Fibroblast of lung (primary cell): ENCODE measurements around the gene ACBD4. TPM values are rescaled to one million over a fixed set of nuclear protein-coding genes. Genes with fewer than 3 reads are reported as not detected.

Experiments
- DNase-seq, 2 donors: peaks; one replicate each; pipeline versions ENCODE4 v3.0.0 to v3.0.0-alpha.2; 2010; ENCODE audit warnings: low read depth in 2 of 2
- H2AFZ ChIP-seq: 2 replicates; pipeline ENCODE4 v1.5.1; 2012; ENCODE audit warnings: low read length, control low read depth, inconsistent platforms
- H3K27ac ChIP-seq: 2 replicates; pipeline ENCODE4 v1.5.1; 2011; ENCODE audit warnings: low read length, control low read depth; ENCODE audit not compliant: insufficient read depth
- H3K27me3 ChIP-seq: 2 replicates; pipeline ENCODE4 v1.5.1; 2011; ENCODE audit warnings: mild to moderate bottlenecking, low read length; ENCODE audit not compliant: control insufficient read depth, insufficient read depth
- H3K36me3 ChIP-seq: 2 replicates; pipeline ENCODE4 v1.5.1; 2011; ENCODE audit warnings: low read length; ENCODE audit not compliant: control insufficient read depth, insufficient read depth
- H3K4me1 ChIP-seq: 2 replicates; pipeline ENCODE4 v1.5.1; 2011; ENCODE audit warnings: low read length; ENCODE audit not compliant: control insufficient read depth, insufficient read depth; ENCODE audit errors: extremely low read depth
- H3K4me2 ChIP-seq: 2 replicates; pipeline ENCODE4 v1.5.1; 2011; ENCODE audit warnings: low read length, control low read depth; ENCODE audit not compliant: insufficient read depth; ENCODE audit errors: extremely low read depth
- H3K4me3 ChIP-seq, 4 experiments: fragments of 200-600 bp in 1 of 4; sonication (generic) in 1 of 4; replicated peaks in 1 of 4; 2 replicates each; pipeline ENCODE4 v1.5.1; 2011 to 2016; ENCODE audit warnings: low read length in 4 of 4, low read depth in 3 of 4, mild to moderate bottlenecking in 3 of 4, control low read depth in 2 of 4, inconsistent platforms in 1 of 4, mixed read lengths in 1 of 4; ENCODE audit not compliant: insufficient read depth in 1 of 4; ENCODE audit errors: control extremely low read depth in 1 of 4
- H3K79me2 ChIP-seq: 2 replicates; pipeline ENCODE4 v1.5.1; 2012; ENCODE audit warnings: mild to moderate bottlenecking, low read length, inconsistent platforms; ENCODE audit not compliant: control insufficient read depth, insufficient read depth
- H3K9ac ChIP-seq: 2 replicates; pipeline ENCODE4 v1.5.1; 2011; ENCODE audit warnings: mild to moderate bottlenecking, low read length, control low read depth; ENCODE audit not compliant: insufficient read depth
- H3K9me3 ChIP-seq: 2 replicates; pipeline ENCODE4 v1.5.1; 2012; ENCODE audit warnings: low read depth, low read length; ENCODE audit not compliant: control insufficient read depth, insufficient read depth
- H4K20me1 ChIP-seq: 2 replicates; pipeline ENCODE4 v1.5.1; 2011; ENCODE audit warnings: low read length; ENCODE audit not compliant: control insufficient read depth, insufficient read depth; ENCODE audit errors: extremely low read depth
- CTCF ChIP-seq, 2 donors: IDR thresholded peaks in 1 of 2; conservative IDR thresholded peaks in 1 of 2; 1 replicate in 1 of 2; 2 replicates in 1 of 2; pipeline ENCODE4 v1.5.1; 2011 to 2012; ENCODE audit warnings: low read length in 2 of 2, control low read depth in 1 of 2, inconsistent platforms in 1 of 2, low read depth in 1 of 2, mild to moderate bottlenecking in 1 of 2
- EZH2 ChIP-seq: IDR thresholded peaks from 2 replicates; pipeline ENCODE4 v1.5.1; 2012; ENCODE audit warnings: low read length, control low read depth, mild to moderate bottlenecking; ENCODE audit errors: missing control alignments
- polyA plus RNA-seq, 2 donors: library from polyadenylated mRNA; depleted of rRNA in 1 of 2; stranded (reverse) in 1 of 2; unstranded in 1 of 2; fragments of >200 nt; gene quantifications; 2 replicates each; pipeline ENCODE4 v1.2.1, GENCODE V29; 2011 to 2012; ENCODE audit warnings: missing spikeins in 1 of 2
- total RNA-seq: library from RNA; depleted of rRNA; stranded (reverse); fragments of >200 nt; gene quantifications from 2 replicates; pipeline ENCODE4 v1.2.1, GENCODE V29; 2014

The ACBD4 gene
- total and polyA plus RNA-seq, 2 donors (not counting 1 experiment from before 2014, with no cell fraction given), result 3.4 to 18.0 TPM

DNA sequence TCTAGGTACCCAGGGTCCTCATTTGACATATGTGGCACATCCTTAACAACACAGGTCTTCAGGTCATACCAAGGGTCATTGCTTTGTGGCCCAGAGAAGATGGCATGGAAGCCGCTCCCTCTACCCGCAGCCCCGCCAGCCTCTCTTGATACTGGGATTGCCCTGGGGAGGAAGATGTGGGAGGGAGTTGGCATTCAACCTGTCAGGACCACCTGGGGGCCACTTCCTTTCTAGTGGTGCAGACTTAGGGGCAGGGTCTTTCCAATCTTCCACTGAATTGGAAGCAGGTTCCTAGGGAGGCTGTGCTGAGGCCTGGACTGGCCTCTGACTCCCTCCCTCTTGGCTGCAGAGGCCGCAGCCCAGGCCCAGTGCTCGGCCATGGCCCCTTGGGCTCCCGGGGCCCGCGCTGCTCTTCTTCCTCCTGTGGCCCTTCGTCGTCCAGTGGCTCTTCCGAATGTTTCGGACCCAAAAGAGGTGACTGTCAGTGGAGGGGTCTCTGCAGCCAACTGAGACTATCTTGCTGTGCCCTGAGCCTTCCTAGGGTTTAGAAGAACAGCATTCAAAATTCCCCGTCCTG lies 7.7 kb downstream of the ACBD4 start:
- Histone ChIP-seq H3K27ac (peak overlapping the region; percentile 80), H3K79me2 (no peaks in the 10 kb centered on the region), H3K4me2 (no peak overlapping the region), H3K9ac (no peak overlapping the region), H4K20me1 (no peaks in the 10 kb centered on the region), H3K4me3 (peak overlapping the region in 1 of 4 experiments; percentile 52), H3K4me1 (peaks cover 11% of the 10 kb centered on the region), H3K36me3 (no peaks in the 10 kb centered on the region), H3K9me3 (no peaks in the 10 kb centered on the region), H3K27me3 (no peaks in the 10 kb centered on the region), H2AFZ (peak overlapping the region; percentile 1)
- DNase-seq, result no peak
- no peak for TF ChIP-seq CTCF (conservative IDR thresholded peaks at IDR 0.05 in 1 of 2, IDR thresholded peaks at IDR 0.05 in 1 of 2; ENCODE audit: low read depth in 1 of 2, low read length in 2 of 2)

DNA sequence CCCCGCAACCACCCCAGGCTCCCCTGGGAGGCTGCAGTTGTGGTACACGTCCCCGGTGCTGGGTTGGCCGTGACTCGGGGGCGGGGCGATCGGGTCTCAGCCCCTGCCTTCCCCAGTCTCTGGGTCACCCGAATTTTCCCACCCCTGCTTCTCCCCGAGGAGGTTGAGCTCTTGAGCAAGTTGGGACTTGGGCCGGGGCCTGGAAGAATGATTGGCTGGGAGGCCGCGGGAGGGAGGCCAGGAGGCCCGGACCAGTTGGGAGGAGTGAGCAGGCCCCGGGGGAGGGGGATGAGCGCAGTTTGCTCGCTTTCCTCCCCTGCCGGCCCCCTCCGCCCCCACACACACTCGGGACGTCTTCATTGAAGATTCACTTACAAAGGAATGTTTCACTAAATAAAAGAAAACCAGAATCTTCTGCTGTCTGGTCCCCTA lies 8.3 kb downstream of the ACBD4 start:
- Histone ChIP-seq H3K4me2 (peak overlapping the region; percentile 88), H3K4me3 (peak overlapping the region; percentile 15 to 52 (median 36)), H2AFZ (peak overlapping the region; percentile 1), H3K9ac (peak overlapping the region; percentile 58), H3K9me3 (no peaks in the 10 kb centered on the region), H3K27ac (peak overlapping the region; percentile 80), H3K79me2 (peaks cover 3% of the 10 kb centered on the region), H3K4me1 (peaks cover 11% of the 10 kb centered on the region), H3K36me3 (no peaks in the 10 kb centered on the region), H4K20me1 (no peaks in the 10 kb centered on the region), H3K27me3 (no peaks in the 10 kb centered on the region)
- DNase-seq, result peak; percentile 72 to 94
- TF ChIP-seq CTCF (conservative IDR thresholded peaks at IDR 0.05 in 1 of 2, IDR thresholded peaks at IDR 0.05 in 1 of 2; ENCODE audit: low read depth in 1 of 2, low read length in 2 of 2) (no peak), EZH2 (no peak)

DNA sequence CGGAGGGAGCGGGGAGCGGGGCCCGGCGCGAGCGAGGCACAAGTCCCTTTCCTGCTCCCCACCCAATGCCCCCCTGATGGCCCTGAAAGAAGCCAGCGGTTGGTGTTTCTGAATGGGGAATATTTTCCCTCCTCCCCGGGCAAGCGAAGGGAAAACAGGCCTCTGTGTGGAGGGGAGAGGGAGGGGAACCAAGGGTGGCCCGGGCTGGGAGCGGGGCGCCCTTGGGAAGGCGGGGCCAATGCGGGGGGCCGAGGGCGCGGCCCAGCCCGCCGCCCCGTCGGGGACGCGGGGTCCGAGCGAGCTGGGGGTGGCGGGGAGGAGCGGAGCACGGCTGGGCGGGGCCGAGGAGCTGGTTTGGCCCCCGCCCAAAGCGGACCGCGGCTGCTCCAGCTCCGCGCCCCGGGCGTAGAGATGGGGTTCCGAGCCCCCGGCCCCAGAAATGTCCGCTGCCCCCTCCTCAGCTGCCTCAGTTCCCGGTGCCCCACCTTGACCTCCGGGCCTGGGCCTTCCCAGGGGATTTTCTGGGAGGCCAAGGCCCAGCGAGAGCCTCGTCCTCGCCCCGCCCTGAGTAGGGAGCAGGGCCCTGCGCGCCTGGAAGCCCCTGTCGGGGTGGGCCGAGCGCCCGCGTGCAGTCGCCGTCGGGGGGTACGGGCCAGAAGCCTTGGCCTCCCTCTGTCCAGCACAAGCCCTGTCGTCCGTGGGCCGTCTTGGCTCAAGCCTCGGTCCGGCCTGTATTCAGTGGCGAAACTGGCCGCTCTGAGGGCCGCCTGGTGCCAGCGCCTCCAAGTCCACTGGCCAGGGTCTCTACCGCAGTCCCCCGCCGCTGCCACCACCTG lies 8.9 kb downstream of the ACBD4 start:
- no peak for TF ChIP-seq EZH2
- Histone ChIP-seq H3K27me3 (no peaks in the 10 kb centered on the region), H3K4me2 (peak overlapping the region; percentile 88), H3K36me3 (no peaks in the 10 kb centered on the region), H2AFZ (no peak overlapping the region), H3K79me2 (peaks cover 9% of the 10 kb centered on the region), H3K4me3 (peak overlapping the region; percentile 15 to 52 (median 36)), H4K20me1 (no peaks in the 10 kb centered on the region), H3K9me3 (no peaks in the 10 kb centered on the region), H3K4me1 (peaks cover 11% of the 10 kb centered on the region), H3K27ac (peak overlapping the region; percentile 80), H3K9ac (peak overlapping the region; percentile 58)
- no peak for DNase-seq
